Inflammatory macrophage treated with lipopolysaccharide for 4 hours (primary cell): ENCODE measurements around the gene ACBD3.

ENCODE experiments used
- DNase-seq: peaks from one replicate; pipeline ENCODE4 v3.0.0-alpha.2; 2020

Gene ACBD3

DNA sequence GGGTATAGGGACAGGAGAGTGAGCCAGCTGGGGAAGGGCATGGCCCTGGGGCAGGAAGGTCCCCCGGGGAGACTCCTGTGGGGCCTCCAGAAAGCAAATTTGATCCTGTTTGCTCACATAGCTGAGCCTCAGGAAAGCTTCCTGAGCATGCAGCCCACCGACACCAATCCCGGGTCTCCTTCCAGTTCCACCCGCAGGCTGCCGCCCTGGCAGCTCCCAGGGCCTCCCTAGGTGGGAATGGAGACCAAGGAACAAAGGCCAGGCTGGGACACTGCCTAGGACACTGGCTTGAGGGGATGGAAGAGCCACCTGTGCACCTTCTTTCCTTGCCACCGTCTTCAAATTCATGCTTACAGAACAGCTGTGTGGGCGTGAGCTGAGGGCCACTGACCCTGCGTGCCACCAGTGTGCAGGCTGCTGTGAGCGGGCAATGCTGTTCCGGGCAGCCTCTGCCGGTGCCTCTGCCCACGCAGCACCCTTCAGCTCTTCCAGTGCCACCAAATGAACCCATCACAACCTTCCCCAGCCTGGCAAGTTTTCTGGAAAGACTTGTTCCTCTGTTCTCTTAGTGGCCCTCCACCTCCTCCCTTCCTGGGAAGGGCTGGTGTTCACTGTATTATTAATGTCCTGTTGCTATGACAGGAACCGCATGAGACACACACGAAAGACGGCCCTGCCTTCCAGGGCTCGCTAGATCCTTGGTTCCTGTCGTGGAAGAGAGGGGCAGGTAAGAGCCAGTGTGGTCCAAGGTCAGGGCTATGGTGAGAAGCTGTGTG, 53.6 kb downstream of the ACBD3 start:
- no peak for DNase-seq

DNA sequence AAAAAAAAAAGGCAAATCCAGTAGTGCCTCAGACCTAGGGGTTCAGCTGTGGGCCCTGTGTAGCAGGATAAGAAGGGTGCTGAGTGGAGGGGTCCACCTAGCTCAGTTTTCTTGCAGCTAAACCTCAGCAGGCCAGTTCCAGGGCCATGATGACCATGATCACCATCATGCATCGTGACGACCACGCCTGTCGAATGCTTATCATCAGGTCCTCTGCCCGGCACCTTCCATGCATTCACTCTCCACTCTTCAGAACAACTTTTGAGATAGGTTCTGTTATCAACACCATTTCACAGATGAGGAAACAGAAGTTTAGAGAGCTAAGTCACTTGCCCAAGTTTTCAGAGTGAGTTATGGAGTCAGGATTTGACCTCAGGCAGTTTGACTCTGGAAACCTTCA, 54.9 kb downstream of the ACBD3 start:
- DNase-seq: no peak

DNA sequence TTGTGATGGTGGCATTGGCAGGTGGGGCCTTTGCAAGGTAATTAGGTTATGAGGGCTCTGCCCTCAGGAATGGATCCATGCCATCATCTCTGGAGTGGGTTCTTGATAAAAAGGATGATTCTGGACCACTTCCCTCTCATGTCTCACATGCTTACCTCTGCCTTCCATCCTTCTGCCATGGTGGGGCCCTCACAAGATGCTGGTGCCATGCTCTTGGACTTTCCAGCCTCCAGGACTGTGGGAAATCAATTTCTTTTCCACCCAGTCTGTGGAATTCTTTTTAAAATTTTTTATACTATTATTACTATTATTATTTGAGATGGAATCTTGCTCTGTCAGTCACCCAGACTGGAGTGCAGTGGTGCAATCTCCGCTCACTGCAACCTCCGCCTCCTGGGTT, 57.3 kb downstream of the ACBD3 start:
- DNase-seq: no peak

DNA sequence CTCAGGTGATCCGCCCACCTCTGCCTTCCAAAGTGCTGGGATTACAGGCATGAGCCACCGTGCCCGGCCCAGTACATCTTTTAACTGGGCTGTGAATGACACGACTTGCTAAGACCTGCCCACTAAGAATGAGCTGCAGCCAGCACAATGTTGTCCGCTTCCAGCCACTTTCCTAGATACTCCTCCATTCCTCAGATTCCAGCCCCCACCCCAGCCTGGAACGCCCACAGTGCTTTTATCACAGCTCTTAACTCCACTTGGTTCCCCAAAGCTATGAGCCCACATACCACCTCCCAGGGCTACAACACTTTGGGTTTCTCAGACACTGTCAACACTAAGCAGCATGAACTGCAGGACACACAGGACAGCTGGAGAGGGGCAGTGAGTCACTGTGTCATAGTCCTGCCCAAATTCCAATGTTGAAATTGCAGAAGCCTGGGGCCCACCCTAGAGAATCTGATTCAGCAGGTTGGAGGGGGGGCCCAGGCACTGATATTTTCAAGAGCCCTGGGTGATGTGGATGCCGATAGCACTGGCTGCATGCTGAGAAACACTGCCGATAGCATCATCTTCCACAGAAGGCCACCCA, 58.0 kb downstream of the ACBD3 start:
- DNase-seq: no peak

DNA sequence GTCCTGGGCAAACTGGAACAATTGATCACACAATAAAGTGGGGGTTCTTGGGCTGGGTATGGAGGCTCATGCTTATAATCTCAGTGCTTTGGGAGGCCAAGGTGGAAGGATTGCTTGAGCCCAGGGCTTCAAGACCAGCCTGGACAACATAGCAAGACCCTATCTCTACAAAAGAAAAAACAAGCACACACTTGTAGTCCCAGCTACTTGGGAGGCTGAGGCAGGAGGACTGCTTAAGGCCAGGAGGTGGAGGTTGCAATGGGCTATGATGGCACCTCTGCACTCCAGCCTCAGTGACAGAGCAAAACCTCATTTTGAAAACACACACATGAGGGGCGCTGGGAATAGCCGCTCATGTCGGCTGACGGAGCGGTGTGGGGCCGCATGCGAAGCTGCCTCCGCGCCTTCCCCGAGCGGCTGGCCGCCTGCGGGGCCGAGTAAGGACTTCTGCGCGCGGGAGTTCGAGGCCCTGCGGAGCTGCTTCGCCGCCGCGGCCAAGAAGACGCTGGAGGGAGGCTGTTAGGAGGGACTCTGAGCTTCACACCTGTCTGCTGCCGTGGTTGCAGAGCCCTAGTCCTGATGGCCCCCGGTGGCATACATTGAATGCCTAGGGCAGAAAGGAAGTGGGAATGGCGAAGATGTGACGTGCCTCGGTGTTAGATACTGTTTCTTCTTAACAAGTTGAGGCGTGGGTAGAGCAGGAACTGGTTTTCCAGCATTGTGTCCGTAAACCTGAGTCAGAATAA, 59.5 kb downstream of the ACBD3 start:
- no peak for DNase-seq

DNA sequence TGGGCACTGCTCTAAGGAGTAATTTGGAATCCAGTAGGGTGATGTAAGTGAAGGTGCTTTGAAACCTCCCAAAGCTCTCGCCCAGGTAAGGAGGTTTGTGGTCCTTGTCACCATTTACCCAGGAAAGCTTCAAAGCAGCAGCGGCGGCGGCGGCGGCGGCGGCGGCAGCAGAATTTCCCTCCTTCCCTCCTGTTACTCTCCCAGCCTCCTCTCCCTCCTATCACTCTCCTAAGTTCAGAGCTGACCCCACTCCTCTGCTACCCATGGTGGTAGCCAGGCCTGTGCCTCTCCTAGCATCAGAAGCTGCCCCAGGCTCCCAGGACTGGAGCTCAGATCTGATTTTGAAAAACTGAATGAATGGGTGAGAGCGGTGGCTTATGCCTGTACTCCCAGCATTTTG, 60.7 kb downstream of the ACBD3 start:
- DNase-seq: no peak

DNA sequence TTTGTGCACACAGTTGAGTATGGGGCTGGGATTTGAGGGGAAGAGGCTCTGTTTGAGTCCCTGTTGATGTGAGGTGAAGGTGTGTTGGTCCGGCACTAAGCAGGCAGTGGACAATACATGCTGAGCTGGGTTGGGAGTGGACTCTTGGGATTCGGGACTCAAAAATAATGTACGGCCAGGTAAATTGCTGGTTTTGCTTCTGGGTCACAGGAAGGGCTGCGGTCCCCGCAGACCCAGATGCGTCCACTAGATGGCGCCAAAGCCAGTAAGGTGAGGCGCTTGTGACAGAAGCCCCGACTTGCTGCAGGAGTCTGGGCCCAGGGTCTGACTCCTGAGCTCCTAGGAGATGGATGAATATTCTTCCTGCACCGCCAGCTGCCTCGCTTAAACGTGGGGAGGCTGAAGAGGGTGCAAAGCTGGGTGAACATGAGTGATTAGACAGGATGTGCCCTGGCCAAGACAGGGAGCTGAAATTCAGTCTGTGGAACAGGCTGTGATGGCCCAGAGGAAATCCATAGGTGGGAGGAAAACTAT, 61.4 kb downstream of the ACBD3 start:
- DNase-seq: peak; percentile 72

DNA sequence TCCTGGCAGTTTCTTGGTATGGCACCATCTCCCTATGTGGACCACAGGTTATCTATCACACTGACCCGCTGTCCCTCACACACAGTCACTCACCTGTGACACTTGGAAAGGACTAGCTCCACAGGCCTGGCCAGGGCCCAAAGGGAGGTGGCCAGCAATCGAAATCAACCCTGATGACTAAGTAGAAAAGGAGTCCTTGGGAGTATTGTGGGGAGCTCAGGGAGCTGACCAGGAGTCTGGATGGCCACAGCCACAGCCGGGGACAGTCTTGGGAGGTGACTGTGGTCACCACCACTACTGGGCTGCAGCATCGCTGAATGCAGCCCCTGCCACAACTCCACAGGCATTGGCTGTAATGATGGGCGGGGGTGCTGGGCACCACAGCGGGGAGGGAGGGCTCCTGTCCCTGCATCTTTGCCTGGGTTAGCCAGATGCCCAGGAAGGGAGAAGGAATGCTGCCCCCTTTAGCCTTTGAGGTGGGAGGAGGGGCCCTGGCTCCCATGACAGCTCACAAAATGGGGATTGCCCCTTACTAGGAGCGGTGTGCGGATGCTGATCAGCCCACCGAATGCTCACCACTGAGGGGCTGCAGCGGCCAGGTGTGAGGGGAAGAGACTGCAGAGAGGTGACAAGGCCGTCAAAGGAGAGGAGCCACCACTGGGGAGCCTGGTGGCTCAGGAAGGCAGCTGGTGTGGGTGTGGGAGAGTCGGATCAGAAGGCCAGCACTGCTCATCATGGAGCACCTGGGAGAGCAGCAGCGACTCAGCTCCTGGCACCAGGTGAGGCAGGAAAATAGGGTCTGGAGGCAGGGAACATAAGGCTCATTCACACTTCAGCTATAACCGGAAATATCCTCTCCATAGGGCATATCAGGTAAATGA, 62.7 kb downstream of the ACBD3 start:
- DNase-seq: no peak

DNA sequence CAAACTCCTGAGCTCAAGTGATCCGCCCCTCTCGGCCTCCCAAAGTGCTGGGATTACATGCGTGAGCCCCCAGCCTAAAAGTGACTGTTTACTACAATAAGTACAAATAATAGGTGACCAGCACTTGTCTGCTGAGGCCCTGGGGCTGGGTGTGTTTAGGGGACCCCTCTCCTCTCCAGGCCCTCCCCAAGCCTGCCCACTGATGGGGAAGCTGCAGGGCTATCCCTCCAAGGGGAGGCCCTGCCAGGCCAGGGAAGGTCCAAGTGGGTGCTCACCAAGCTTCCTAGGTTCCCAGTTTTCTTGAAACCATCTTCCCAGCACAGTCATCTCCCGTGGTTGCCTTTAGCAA, 63.4 kb downstream of the ACBD3 start:
- DNase-seq: no peak

DNA sequence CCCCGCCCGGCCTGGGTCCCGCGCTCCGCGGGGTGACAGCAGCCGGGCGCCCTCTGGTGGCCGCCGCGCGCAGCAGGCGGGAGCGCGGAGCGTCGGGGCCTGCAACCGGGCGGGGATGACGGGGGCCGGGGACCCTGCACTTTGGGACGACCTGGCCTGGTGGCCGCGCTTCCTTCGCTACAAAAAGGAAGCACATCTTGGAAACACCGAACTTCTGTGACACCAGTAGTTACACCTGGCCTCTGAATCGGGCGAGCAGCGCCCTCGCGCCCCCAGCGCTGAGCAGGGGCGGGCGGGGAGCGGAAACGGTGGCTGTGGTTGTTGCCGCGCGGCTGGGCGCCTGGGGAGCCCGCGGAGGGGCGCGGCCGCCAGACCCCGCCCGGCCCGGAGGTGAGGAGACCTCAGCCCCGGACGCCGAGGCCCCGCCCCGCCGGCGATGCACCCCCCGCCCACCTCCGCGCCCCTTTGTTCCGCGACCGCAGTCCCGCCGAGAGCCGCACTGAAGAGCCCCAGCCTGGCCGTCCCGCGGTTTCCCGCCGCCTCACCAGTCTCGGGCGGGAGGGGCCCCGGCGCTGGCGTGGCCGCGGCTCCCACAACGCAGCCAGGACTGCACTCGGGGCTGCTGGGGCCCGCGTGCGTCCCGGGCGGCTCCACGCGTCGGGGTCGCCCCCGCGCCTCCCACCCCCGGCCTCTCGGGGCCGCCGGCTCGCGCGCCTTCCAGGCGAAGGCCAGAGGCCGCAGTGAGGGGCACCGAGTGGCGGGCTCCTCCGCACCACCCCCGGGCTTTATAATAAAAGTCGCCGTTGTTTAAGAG, 64.7 kb downstream of the ACBD3 start:
- DNase-seq: peak; percentile 53

DNA sequence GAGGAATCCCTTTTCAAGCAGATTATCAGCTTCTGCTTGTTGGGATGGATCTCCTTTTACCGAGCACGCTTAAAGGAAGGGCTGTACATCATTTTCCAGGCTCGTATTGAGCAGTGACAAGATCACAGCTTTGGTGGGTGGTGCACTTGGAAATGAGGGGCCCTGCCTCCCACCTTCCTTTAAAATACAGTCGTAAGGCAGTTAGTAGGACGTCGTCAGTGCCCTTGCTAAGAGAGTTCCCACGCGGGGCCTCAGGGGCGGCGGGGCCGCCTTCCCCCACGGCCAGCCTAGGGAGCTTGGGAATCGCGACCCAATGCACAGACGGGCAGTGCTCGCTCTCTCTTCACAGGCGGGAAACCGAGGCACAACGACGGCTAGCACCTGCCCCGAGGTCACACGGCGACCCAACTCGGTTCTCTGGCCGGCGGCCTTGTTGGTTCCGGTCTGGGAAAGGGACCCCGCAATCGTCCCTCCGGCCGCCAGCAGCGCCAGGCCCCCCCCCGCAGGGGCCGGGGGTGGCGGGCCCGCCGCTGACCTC, 65.4 kb downstream of the ACBD3 start:
- no peak for DNase-seq

DNA sequence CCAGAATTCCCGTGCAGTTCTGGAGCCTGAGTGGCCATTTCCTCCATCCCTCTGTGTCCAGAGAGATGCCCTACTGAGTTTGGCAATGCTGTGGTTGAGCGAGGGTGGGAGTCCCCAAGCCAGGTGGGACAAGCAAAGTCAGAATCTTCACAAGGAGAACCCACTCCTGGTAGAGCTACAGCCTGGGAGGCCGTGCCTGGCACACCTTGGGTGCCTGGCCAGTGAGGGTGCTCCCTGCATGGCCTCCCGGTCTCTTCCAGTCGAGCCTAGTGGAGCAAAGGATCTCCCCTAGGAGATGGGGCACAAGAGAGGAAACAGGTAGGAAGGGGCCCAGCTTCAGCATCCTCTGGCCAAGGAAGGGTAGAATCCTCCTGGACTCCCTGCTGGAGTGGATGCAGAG, 66.1 kb downstream of the ACBD3 start:
- no peak for DNase-seq

DNA sequence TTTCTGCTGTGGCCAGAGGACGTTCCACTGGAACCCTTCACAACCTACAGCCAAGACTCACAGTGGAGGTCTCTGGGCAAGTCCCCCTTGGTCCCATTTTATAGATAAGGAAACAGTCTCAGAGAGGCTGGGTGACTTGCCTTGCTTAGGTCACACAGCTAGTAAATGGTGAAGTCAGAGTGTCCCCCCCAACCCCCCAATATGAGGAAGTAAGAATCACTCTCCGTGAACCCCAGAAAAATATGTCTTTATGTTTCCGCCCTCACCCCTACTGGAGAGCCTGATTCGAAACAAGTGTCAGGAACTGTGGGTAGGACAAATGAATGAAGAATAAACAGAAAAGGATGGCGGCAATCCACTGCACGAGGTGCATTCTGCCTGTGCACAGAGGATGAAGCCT, 67.4 kb downstream of the ACBD3 start:
- DNase-seq: no peak

DNA sequence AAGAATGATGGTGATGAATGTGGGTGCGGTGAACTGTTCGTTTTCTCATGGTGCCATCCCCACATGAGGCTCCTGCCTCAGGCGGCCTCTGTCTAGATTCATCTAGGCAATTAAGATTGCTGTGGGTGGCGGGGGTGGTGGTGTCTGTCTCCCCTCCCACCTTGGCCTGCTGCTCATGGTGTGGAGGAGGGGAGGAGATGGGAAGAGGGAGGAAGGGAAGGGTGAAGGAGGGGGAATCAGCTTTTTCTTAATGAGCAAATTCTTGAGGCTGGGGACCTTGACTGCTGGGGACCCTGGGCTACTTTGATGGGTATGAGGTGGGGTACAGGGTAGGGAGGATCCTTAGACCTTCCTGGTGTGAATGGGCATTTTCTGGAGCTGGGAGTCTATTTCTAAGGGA, 68.2 kb downstream of the ACBD3 start:
- DNase-seq: no peak

DNA sequence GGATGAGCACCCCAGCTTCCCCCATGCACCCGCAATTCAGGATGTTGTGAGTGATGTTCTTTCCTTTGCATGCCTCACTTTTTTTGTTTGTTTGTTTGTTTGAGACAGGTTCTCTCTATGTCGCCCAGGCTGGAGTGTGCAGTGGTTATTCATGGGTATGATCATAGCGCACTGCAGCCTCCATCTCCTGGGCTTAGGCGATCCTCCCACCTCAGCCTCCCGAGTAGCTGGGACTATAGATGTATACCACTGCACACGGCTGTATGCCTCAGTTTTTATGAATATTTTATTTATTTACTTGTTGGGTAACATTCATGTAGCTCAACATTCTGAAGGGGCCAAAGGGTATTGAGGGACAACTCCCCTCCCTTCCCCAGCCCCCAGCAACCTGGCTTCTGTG, 69.2 kb downstream of the ACBD3 start:
- no peak for DNase-seq

DNA sequence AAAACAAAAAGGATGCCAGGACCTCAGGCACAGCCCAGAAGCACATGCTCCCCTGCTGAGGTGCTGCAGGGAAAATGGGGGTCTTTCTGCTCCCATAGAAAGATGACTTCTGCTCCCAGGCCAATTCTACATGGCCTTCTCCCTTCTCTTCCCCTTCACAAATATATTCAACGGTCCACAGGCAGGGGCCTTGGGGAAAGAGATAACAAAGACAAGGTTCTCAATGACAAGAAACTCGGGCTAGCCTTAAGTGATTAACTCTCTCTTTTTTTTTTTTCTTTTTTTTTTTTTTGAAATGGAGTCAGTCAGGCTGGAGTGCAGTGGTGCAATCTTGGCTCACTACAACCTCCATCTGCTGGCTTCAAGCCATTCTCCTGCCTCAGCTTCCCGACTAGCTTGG, 69.9 kb downstream of the ACBD3 start:
- DNase-seq: no peak

DNA sequence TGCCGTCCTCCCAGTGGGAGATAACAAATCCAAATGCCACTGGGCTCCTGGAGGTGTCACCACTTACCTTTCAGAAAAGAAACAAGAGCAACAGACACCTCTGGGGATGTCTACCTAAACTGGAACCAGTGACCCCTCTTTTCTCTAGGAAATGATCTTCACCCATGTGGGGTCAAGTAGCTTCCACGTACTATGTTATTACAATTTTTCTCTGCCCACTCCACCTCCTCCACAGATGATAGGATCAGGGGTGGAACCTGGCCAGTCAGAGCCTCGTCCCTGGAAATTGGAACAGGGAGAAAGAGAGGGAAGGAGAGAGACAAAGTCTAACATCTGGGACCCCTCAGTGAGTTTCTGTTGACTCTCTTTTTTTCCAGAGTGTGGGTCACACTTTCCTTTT, 73.9 kb downstream of the ACBD3 start:
- DNase-seq: no peak

DNA sequence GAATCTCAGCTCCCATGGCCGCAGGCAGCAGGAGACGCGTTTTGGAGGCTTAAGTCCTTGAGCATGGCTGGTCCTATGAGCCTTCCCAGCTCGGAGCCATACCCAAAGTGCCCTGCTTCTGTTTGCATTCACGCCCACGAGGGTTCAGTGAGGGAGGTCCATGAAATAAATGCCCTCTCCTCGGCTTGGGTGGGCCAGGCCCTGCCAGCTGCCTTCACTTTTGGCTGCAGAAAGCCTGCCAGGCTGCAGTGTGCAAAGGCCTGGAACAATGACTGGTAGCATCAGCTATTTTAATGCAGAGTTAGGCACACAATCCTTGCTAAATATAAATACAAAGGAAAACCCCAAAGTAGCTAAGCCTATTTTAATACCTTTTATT, 74.7 kb downstream of the ACBD3 start:
- no peak for DNase-seq

DNA sequence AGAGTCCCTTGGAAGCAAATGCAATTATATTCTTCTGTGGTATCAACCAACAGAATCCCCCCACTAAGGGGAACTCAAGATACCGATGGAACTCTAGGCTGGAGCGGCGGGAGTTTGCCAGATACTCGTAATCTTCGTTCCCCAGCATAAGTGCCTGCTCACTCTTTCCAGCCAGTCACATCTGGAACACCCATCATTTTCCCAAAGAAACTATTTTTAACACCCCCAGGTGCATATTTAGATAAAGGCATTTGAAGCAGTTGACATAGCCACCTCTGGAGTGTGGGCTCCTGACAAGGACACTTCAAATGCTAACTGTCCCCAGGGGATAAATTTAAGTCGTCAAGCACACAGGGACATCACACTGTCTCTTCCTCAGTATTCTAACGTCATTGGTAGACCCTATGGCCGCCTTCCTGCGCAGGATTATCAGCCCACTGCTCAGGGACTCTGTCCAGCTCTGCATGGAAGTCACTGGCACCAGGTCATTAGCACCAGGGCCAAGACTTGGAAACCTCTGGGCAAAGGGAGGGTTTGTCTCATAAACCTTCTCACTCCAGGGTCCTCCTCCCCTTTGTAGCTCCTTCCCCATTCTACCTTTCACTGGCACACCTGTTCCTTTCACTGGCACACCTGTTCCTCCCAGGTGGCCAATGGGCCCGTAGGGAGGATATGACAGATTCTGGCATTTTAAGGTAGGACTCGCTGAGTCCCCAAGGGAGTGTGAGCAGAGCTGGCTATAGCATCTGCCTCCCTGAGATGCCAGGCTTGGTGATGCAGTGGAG, 75.3 kb downstream of the ACBD3 start:
- no peak for DNase-seq

DNA sequence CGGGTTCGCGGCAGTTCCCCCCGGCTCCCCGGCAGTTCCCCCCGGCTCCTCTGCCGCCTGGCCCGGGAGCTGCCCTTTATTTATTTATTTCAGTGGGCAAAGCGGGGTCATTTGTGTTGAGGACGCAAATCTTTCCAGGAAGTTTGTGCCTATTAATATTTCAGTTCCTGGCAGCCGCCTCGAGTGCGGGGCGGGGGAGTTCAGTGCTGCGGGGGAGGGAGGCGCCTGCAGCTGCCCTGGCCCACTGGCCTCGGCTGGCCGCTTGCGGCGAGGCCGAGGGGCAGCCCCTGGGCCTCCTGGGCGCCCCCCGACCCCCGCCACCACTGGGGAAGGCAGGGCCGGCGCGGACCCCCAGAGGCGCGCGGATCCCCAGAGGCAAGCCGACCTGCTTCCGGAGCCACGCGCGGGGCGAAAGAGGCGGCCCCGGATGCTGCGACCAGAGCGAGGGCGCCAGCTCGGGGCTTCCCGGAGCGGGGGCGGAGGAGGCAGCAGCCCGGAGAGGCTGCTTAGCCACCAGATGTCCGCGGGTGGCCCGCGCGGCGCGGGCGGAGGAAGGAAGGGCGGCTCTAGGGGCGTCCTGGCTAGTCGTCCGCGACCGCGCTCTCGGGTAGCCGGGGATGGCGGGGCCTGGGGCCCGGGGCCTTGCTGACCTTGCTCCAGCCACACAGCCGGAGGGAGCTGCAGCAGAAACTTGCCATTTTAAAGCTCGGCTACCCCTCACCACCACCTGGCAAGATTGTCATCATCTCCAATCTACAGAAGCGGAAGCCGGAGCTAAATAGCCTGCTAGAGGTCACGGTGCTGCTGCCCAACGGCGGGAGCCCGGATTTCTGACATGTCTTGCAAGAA, 76.1 kb downstream of the ACBD3 start:
- peak; percentile 77 for DNase-seq
